NCI-H2227 (cell line): Measurements from ENCODE around the gene GAST.
"Not testable (repeated sequence)": the region's sequence is repeated elsewhere in the genome, so short reads cannot be mapped to it uniquely, and the experiment has no call there.

Experiments used
- DNase-seq: peaks from one replicate; lab custom pipeline; 2025; ENCODE audit not compliant: unreplicated experiment; lab: John Stamatoyannopoulos, UW

Gene GAST

GRCh38 chr17:41711669-41712400 is at the start of gene GAST:
TSS of gene GAST (plus strand) at chr17:41712331. CDS start at chr17:41715437, 3,106 bp downstream.
- DNase-seq: no peak

- no peak for DNase-seq
Observed at GRCh38 chr17:41663451-41664171, 48.5 kb upstream of the GAST start.

GRCh38 chr17:41664172-41664457 is 48.0 kb upstream of the GAST start:
- no peak for DNase-seq

- DNase-seq: no peak
Observed at GRCh38 chr17:41664587-41665565, 47.3 kb upstream of the GAST start.

- DNase-seq: peak; percentile 93
Observed at GRCh38 chr17:41665566-41666236, 46.4 kb upstream of the GAST start.

- peak; percentile 73 for DNase-seq
Observed at GRCh38 chr17:41666237-41666641, 45.9 kb upstream of the GAST start.

GRCh38 chr17:41666708-41667279 is 45.3 kb upstream of the GAST start:
- peak; percentile 86 for DNase-seq

- DNase-seq: no peak
Observed at GRCh38 chr17:41667280-41668041, 44.7 kb upstream of the GAST start.

- no peak for DNase-seq
Observed at GRCh38 chr17:41672153-41672552, 40.0 kb upstream of the GAST start.

- not testable (repeated sequence) for DNase-seq
Observed at GRCh38 chr17:41675157-41676057, 36.7 kb upstream of the GAST start.

GRCh38 chr17:41676058-41676419 is 36.1 kb upstream of the GAST start:
- no peak for DNase-seq

GRCh38 chr17:41678411-41678906 is 33.7 kb upstream of the GAST start:
- DNase-seq: no peak

GRCh38 chr17:41678907-41679739 is 33.0 kb upstream of the GAST start:
- no peak for DNase-seq

- no peak for DNase-seq
Observed at GRCh38 chr17:41679740-41680425, 32.2 kb upstream of the GAST start.

- DNase-seq: peak; percentile 42
Observed at GRCh38 chr17:41680426-41681040, 31.6 kb upstream of the GAST start.

GRCh38 chr17:41681776-41682175 is 30.4 kb upstream of the GAST start:
- no peak for DNase-seq

- DNase-seq: no peak
Observed at GRCh38 chr17:41682631-41683030, 29.5 kb upstream of the GAST start.
